Epithelial cell of proximal tubule (primary cell): Measurements from ENCODE around the gene CTNNBL1. TPM values are rescaled to one million over a fixed set of nuclear protein-coding genes. Genes with fewer than 3 reads are reported as not detected.
"Not testable (repeated sequence)": the region's sequence is repeated elsewhere in the genome, so short reads cannot be mapped to it uniquely, and the experiment has no call there.

Experiments
- DNase-seq: peaks from one replicate; pipeline ENCODE4 v3.0.0-alpha.2; 2011; ENCODE audit warnings: low read depth
- H3K4me3 ChIP-seq: 2 replicates; pipeline ENCODE4 v1.5.1; 2011; ENCODE audit warnings: low read depth, mild to moderate bottlenecking, low read length
- CTCF ChIP-seq: conservative IDR thresholded peaks from 2 replicates; pipeline ENCODE4 v1.5.1; 2012; ENCODE audit warnings: low read depth, mild to moderate bottlenecking, low read length
- total RNA-seq: library from RNA; depleted of rRNA; stranded (reverse); fragments of >200 nt; gene quantifications from 2 replicates; pipeline ENCODE4 v1.2.3, GENCODE V29; 2015

The CTNNBL1 gene
- total RNA-seq, 1 donor from 2014 or later, result 25.6 TPM

GRCh38 chr20:37711001-37711400, 17.2 kb downstream of the CTNNBL1 start:
- no peak for TF ChIP-seq CTCF
- no peak overlapping the region for H3K4me3 ChIP-seq
- DNase-seq, result no peak

- TF ChIP-seq CTCF, result no peak
- no peak overlapping the region for H3K4me3 ChIP-seq
- no peak for DNase-seq
Observed at GRCh38 chr20:37711994-37712964, 18.4 kb downstream of the CTNNBL1 start.

GRCh38 chr20:37713396-37713795, 19.6 kb downstream of the CTNNBL1 start:
- no peak overlapping the region for H3K4me3 ChIP-seq
- no peak for TF ChIP-seq CTCF
- DNase-seq, result no peak

GRCh38 chr20:37714978-37715672, 21.3 kb downstream of the CTNNBL1 start:
- H3K4me3 ChIP-seq, result no peak overlapping the region
- no peak for DNase-seq
- no peak for TF ChIP-seq CTCF

GRCh38 chr20:37721751-37722150, 27.9 kb downstream of the CTNNBL1 start:
- DNase-seq, result no peak
- TF ChIP-seq CTCF, result no peak

GRCh38 chr20:37722312-37722711, 28.5 kb downstream of the CTNNBL1 start:
- not testable (repeated sequence) for H3K4me3 ChIP-seq, DNase-seq

More at GRCh38 chr20:37721751-37722150, 27.9 kb downstream of the CTNNBL1 start:
- no peak overlapping the region for H3K4me3 ChIP-seq

- no peak for DNase-seq
Observed at GRCh38 chr20:37723668-37724067, 29.8 kb downstream of the CTNNBL1 start.

More at GRCh38 chr20:37723668-37724067, 29.8 kb downstream of the CTNNBL1 start:
- H3K4me3 ChIP-seq, result no peak overlapping the region
- no peak for TF ChIP-seq CTCF
